ENCODE results near the gene CCDC137.

CCDC137 gene

GRCh38 chr17:81650951-81651350, 15.6 kb upstream of the CCDC137 start:
- DNase-seq (ENCODE audit: low spot score): no peak

- DNase-seq (ENCODE audit: low spot score): no peak
Measured at GRCh38 chr17:81651692-81652091, 14.8 kb upstream of the CCDC137 start.

- no peak for DNase-seq (ENCODE audit: low spot score)
Measured at GRCh38 chr17:81652906-81653771, 13.4 kb upstream of the CCDC137 start.

GRCh38 chr17:81655378-81656117, 11.0 kb upstream of the CCDC137 start:
- DNase-seq (ENCODE audit: low spot score): no peak

GRCh38 chr17:81656118-81656743, 10.3 kb upstream of the CCDC137 start, which contains the start of gene PDE6G:
PDE6G (minus strand) TSS chr17:81656542; CDS start chr17:81653305, 3,237 bp downstream.
- no peak for DNase-seq (ENCODE audit: low spot score)

GRCh38 chr17:81656835-81657234, 9.7 kb upstream of the CCDC137 start:
- no peak for DNase-seq (ENCODE audit: low spot score)

GRCh38 chr17:81659038-81659437, 7.5 kb upstream of the CCDC137 start:
- DNase-seq (ENCODE audit: low spot score): no peak

- DNase-seq (ENCODE audit: low spot score): no peak
Measured at GRCh38 chr17:81660441-81660840, 6.1 kb upstream of the CCDC137 start.

GRCh38 chr17:81662002-81662401, 4.5 kb upstream of the CCDC137 start:
- DNase-seq (ENCODE audit: low spot score): no peak

- DNase-seq (ENCODE audit: low spot score): no peak
Measured at GRCh38 chr17:81664051-81664470, 2.5 kb upstream of the CCDC137 start.

- DNase-seq (ENCODE audit: low spot score): peak; percentile 46
Measured at GRCh38 chr17:81665205-81666091, 1.1 kb upstream of the CCDC137 start.

GRCh38 chr17:81666092-81666341, 520 bp upstream of the CCDC137 start:
- DNase-seq (ENCODE audit: low spot score): no peak

- peak; percentile 41 for DNase-seq (ENCODE audit: low spot score)
Measured at GRCh38 chr17:81667754-81668153, 1.2 kb downstream of the CCDC137 start.

- no peak for DNase-seq (ENCODE audit: low spot score)
Measured at GRCh38 chr17:81672504-81672903, 6.0 kb downstream of the CCDC137 start.

- no peak for DNase-seq (ENCODE audit: low spot score)
Measured at GRCh38 chr17:81672954-81673353, 6.4 kb downstream of the CCDC137 start.

GRCh38 chr17:81673561-81674258, 7.2 kb downstream of the CCDC137 start:
- DNase-seq (ENCODE audit: low spot score): no peak

GRCh38 chr17:81675515-81676221, 9.1 kb downstream of the CCDC137 start:
- DNase-seq (ENCODE audit: low spot score): peak; percentile 54

- DNase-seq (ENCODE audit: low spot score): no peak
Measured at GRCh38 chr17:81676906-81677305, 10.4 kb downstream of the CCDC137 start.

- no peak for DNase-seq (ENCODE audit: low spot score)
Measured at GRCh38 chr17:81680150-81680549, 13.6 kb downstream of the CCDC137 start.

- DNase-seq (ENCODE audit: low spot score): no peak
Measured at GRCh38 chr17:81681672-81682071, 15.1 kb downstream of the CCDC137 start.

All from NAMALWA (cell line).